A549 (cell line): Measurements from ENCODE around the gene DCLRE1B. TPM values are rescaled to one million over a fixed set of nuclear protein-coding genes. Genes with fewer than 3 reads are reported as not detected.

Experiments used
- ATAC-seq, 2 experiments: fragments of 200-7000 bp in 1 of 2; fragments of >200 bp in 1 of 2; cut with Nextera tagmentation in 1 of 2; cut with Tn5 transposase in 1 of 2; 3 replicates each; pipeline versions ENCODE4 v1.8.0 to v1.9.1; 2018 to 2020; ENCODE audit warnings: mild to moderate bottlenecking in 1 of 2, moderate library complexity in 1 of 2
- CTCF ChIA-PET: fragments of 300-600 bp; sonication (Branson Sonifier 250); formaldehyde crosslinking; extraction: SDS; loops from one replicate; lab custom pipeline; 2021; ENCODE audit warnings: antibody characterized with exemption, inconsistent platforms; lab: Yijun Ruan, JAX
- POLR2A ChIA-PET: fragments of 350-600 bp; formaldehyde crosslinking; extraction: SDS; loops from one replicate; lab custom pipeline; 2021; ENCODE audit warnings: antibody characterized with exemption, inconsistent platforms; lab: Yijun Ruan, JAX
- DNase-seq, 2 experiments: peaks; one replicate each; pipeline versions ENCODE4 v3.0.0 to v3.0.0-alpha.2; 2011 to 2016; ENCODE audit warnings: low read depth in 1 of 2, low spot score in 1 of 2
- FAIRE-seq: peaks from 2 replicates; lab custom pipeline; 2011; peaks lifted over from hg19 to GRCh38; lab: Jason Lieb, UNC
- H3K27ac ChIP-seq, 2 experiments: fragments of >200 bp; sonication (Bioruptor Twin); formaldehyde crosslinking; 3 replicates each; pipeline ENCODE4 v1.5.1; 2016 to 2017
- H3K4me1 ChIP-seq: fragments of >200 bp; sonication (Bioruptor Twin); formaldehyde crosslinking; 3 replicates; pipeline ENCODE4 v1.6.1; 2016
- H3K4me2 ChIP-seq: fragments of >200 bp; sonication (Bioruptor Twin); formaldehyde crosslinking; 3 replicates; pipeline ENCODE4 v1.6.1; 2016
- H3K4me3 ChIP-seq: fragments of >200 bp; sonication (Bioruptor Twin); formaldehyde crosslinking; 3 replicates; pipeline ENCODE4 v1.5.1; 2016
- H3K9me3 ChIP-seq: fragments of >200 bp; sonication (Bioruptor Twin); formaldehyde crosslinking; 3 replicates; pipeline ENCODE4 v1.6.1; 2016
- CBX2 ChIP-seq: fragments of 200-600 bp; sonication (generic); IDR thresholded peaks from 2 replicates; pipeline ENCODE4 v1.6.1; 2016; ENCODE audit warnings: low read depth, mild to moderate bottlenecking, borderline replicate concordance
- CEBPB ChIP-seq, 2 experiments: fragments of >200 bp in 1 of 2; sonication (Bioruptor Twin) in 1 of 2; formaldehyde crosslinking in 1 of 2; IDR thresholded peaks; 2 replicates each; pipeline ENCODE4 v1.6.1; 2012 to 2016
- CHD4 ChIP-seq: fragments of 200-600 bp; sonication (generic); IDR thresholded peaks from 2 replicates; pipeline ENCODE4 v1.6.1; 2016; ENCODE audit warnings: antibody characterized with exemption, mild to moderate bottlenecking, borderline replicate concordance
- ESRRA ChIP-seq: fragments of 150-350 bp; IDR thresholded peaks from 2 replicates; pipeline ENCODE4 v1.6.1; 2014; ENCODE audit warnings: mild to moderate bottlenecking, low read length, borderline replicate concordance
- FOSB ChIP-seq: fragments of 250-450 bp; sonication (Bioruptor Pico); IDR thresholded peaks from 2 replicates; pipeline ENCODE4 v1.5.0; 2020; ENCODE audit warnings: mild to moderate bottlenecking, moderate library complexity
- HEYL ChIP-seq: fragments of 250-450 bp; sonication (Bioruptor Pico); IDR thresholded peaks from 2 replicates; pipeline ENCODE4 v1.8.0; 2021; ENCODE audit warnings: mild to moderate bottlenecking, moderate library complexity
- JUN ChIP-seq, 2 experiments: fragments of >200 bp; sonication (Bioruptor Twin); formaldehyde crosslinking; IDR thresholded peaks; 2 replicates in 1 of 2; 3 replicates in 1 of 2; pipeline ENCODE4 v1.6.1; 2016 to 2017
- MAZ ChIP-seq: fragments of 150-350 bp; IDR thresholded peaks from 2 replicates; pipeline ENCODE4 v1.6.1; 2014; ENCODE audit warnings: antibody characterized with exemption, low read depth, low read length, borderline replicate concordance
- MYC ChIP-seq: IDR thresholded peaks from 2 replicates; pipeline ENCODE4 v1.6.1; 2012; ENCODE audit warnings: mild to moderate bottlenecking, inconsistent platforms, low read length, improper control_type of control experiment, borderline replicate concordance
- NPAS2 ChIP-seq: fragments of 250-450 bp; sonication (Bioruptor Pico); IDR thresholded peaks from 2 replicates; pipeline ENCODE4 v1.8.0; 2022; ENCODE audit warnings: mild to moderate bottlenecking, moderate library complexity, borderline replicate concordance
- POLR2A ChIP-seq: IDR thresholded peaks from 2 replicates; pipeline ENCODE4 v1.6.1; 2012; ENCODE audit warnings: mild to moderate bottlenecking, low read length
- RCOR1 ChIP-seq: fragments of 150-350 bp; IDR thresholded peaks from 2 replicates; pipeline ENCODE4 v1.6.1; 2014; ENCODE audit warnings: antibody characterized with exemption, low read length, low read depth
- RNF2 ChIP-seq: fragments of 200-600 bp; sonication (generic); IDR thresholded peaks from 2 replicates; pipeline ENCODE4 v1.6.1; 2016; ENCODE audit warnings: low read depth, mild to moderate bottlenecking, antibody characterized with exemption, moderate library complexity, borderline replicate concordance
- SMC3 ChIP-seq: fragments of >200 bp; sonication (Bioruptor Twin); formaldehyde crosslinking; IDR thresholded peaks from 3 replicates; pipeline ENCODE4 v1.6.1; 2018; ENCODE audit warnings: inconsistent platforms
- ZC3H11A ChIP-seq: fragments of 450-650 bp; IDR thresholded peaks from 2 replicates; pipeline ENCODE4 v1.6.1; 2014; ENCODE audit warnings: antibody characterized with exemption, mild to moderate bottlenecking
- ZFP36 ChIP-seq: fragments of 450-650 bp; IDR thresholded peaks from 2 replicates; pipeline ENCODE4 v1.6.1; 2014; ENCODE audit warnings: borderline replicate concordance; ENCODE audit not compliant: partially characterized antibody
- WGBS: methylation state at CpG from one replicate; pipeline ENCODE4 v1.1.6; 2017; ENCODE audit errors: missing lambda C conversion rate; 5-methylcytosine and 5-hydroxymethylcytosine counted together
- polyA plus RNA-seq, 4 experiments: library from polyadenylated mRNA; depleted of rRNA in 3 of 4; stranded (reverse); fragments of >200 nt; fragmentation: RNase III in 1 of 4; extraction: RNeasy Plus Mini Kit Qiagen cat#74134 plus additional on column Dnase treatment in 1 of 4; gene quantifications; 2 replicates in 3 of 4; 3 replicates in 1 of 4; pipeline ENCODE4 v1.2.3, GENCODE V29; 2011 to 2017
- TF ChIP-seq, protein P1 (sequence below): fragments of 450-650 bp; IDR thresholded peaks from 2 replicates; pipeline ENCODE4 v1.6.1; 2014; ENCODE audit warnings: antibody characterized with exemption
- TF ChIP-seq, protein P2 (sequence below): fragments of 200-600 bp; sonication (generic); IDR thresholded peaks from 2 replicates; pipeline ENCODE4 v1.6.1; 2016; ENCODE audit warnings: antibody characterized with exemption, mild to moderate bottlenecking, moderate library complexity
- TF ChIP-seq, protein P3 (sequence below): fragments of >200 bp; sonication (Bioruptor Twin); formaldehyde crosslinking; IDR thresholded peaks from 3 replicates; pipeline ENCODE4 v1.5.1; 2016
- TF ChIP-seq, protein P4 (sequence below): fragments of >200 bp; sonication (Bioruptor Twin); formaldehyde crosslinking; IDR thresholded peaks from 3 replicates; pipeline ENCODE4 v1.6.1; 2016

The DCLRE1B gene
- polyA plus RNA-seq, 2 of the 4 experiments (the other 2 are of a cell fraction), result 4.8 to 5.7 TPM

DNA sequence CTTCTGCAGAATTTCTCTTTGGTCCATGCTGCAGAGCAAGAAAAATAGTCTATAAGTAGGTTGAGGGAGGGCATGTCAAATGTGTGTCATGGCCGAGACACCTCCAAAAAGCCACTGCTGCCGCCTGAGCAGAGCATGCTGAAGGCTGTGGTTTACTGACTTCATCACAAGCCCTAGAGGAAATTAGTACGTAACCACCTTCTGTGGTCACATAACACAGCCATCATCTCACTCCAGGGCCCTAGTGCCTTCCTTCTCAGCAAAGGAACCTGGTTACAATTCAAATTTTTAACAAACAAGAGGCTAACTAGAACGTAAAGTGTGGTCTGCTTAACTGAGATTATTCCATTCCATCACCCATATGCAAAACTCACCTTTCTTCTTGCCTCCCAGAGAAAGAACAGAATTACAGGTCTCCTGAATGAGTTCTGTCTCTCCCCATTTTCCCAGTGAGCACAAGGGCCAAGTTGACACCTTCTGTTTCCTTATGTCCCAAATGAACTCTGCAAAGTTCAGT lies 33.5 kb upstream of the DCLRE1B start, which contains the start of gene PTPN22 (continued):
- TF ChIP-seq, protein P1, sequence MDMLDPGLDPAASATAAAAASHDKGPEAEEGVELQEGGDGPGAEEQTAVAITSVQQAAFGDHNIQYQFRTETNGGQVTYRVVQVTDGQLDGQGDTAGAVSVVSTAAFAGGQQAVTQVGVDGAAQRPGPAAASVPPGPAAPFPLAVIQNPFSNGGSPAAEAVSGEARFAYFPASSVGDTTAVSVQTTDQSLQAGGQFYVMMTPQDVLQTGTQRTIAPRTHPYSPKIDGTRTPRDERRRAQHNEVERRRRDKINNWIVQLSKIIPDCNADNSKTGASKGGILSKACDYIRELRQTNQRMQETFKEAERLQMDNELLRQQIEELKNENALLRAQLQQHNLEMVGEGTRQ, result no peak
- no peak for TF ChIP-seq CHD4
- TF ChIP-seq, all 56 proteins: peak for 0

DNA sequence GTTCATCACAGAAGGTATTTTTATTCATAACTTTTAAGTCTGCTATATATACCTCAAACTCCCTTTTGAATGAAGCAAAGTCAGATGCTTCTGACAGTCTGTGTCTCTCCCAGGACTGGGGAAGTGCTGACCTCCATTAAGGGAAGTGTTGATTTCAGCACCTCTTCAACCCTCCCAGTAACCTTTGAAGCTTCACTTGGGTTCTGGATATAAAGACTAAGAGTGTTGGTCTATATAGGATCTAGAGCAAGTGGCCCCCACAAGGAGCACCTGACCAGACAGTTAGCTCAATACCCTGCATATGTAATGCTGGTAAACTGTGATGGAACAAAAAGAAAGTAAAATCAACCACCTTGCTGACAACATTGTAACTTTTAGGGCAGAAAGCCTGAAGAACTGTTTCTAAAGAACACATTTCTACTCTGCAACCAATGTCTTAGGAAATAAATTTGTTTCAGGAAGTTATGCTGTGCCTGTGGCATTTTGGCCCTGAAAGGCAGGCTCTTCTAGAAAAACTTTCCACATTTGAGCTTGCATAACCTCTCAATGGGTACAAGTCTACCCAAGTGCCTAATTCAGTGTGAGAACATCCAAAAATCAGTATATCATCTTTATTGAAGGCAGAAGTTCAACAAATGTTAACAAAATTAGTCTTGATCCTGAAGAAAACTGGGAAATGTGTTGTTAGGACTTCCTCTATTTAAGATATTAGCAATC lies 32.7 kb upstream of the DCLRE1B start:
- ChIA-PET CTCF (no interaction called here), POLR2A (no interaction called here)
- H3K4me3 ChIP-seq, result no peak overlapping the region
- TF ChIP-seq, protein P2, sequence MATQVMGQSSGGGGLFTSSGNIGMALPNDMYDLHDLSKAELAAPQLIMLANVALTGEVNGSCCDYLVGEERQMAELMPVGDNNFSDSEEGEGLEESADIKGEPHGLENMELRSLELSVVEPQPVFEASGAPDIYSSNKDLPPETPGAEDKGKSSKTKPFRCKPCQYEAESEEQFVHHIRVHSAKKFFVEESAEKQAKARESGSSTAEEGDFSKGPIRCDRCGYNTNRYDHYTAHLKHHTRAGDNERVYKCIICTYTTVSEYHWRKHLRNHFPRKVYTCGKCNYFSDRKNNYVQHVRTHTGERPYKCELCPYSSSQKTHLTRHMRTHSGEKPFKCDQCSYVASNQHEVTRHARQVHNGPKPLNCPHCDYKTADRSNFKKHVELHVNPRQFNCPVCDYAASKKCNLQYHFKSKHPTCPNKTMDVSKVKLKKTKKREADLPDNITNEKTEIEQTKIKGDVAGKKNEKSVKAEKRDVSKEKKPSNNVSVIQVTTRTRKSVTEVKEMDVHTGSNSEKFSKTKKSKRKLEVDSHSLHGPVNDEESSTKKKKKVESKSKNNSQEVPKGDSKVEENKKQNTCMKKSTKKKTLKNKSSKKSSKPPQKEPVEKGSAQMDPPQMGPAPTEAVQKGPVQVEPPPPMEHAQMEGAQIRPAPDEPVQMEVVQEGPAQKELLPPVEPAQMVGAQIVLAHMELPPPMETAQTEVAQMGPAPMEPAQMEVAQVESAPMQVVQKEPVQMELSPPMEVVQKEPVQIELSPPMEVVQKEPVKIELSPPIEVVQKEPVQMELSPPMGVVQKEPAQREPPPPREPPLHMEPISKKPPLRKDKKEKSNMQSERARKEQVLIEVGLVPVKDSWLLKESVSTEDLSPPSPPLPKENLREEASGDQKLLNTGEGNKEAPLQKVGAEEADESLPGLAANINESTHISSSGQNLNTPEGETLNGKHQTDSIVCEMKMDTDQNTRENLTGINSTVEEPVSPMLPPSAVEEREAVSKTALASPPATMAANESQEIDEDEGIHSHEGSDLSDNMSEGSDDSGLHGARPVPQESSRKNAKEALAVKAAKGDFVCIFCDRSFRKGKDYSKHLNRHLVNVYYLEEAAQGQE, result no peak
- no peak for TF ChIP-seq CBX2
- no peak for TF ChIP-seq POLR2A
- TF ChIP-seq NPAS2 (CRISPR knock-in tag), result no peak
- no peak for TF ChIP-seq ZC3H11A
- no peak for TF ChIP-seq MAZ
- TF ChIP-seq CEBPB (IDR thresholded peaks at IDR 0.05), result no peak
- no peak for TF ChIP-seq MYC
- no peak for TF ChIP-seq RCOR1
- no peak overlapping the region for H3K27ac ChIP-seq
- no peak overlapping the region for H3K4me2 ChIP-seq
- no peak for FAIRE-seq
- no peak for DNase-seq
- no peaks in the 10 kb centered on the region for H3K4me1 ChIP-seq
- ATAC-seq, result no peak
- no peaks in the 10 kb centered on the region for H3K9me3 ChIP-seq

DNA sequence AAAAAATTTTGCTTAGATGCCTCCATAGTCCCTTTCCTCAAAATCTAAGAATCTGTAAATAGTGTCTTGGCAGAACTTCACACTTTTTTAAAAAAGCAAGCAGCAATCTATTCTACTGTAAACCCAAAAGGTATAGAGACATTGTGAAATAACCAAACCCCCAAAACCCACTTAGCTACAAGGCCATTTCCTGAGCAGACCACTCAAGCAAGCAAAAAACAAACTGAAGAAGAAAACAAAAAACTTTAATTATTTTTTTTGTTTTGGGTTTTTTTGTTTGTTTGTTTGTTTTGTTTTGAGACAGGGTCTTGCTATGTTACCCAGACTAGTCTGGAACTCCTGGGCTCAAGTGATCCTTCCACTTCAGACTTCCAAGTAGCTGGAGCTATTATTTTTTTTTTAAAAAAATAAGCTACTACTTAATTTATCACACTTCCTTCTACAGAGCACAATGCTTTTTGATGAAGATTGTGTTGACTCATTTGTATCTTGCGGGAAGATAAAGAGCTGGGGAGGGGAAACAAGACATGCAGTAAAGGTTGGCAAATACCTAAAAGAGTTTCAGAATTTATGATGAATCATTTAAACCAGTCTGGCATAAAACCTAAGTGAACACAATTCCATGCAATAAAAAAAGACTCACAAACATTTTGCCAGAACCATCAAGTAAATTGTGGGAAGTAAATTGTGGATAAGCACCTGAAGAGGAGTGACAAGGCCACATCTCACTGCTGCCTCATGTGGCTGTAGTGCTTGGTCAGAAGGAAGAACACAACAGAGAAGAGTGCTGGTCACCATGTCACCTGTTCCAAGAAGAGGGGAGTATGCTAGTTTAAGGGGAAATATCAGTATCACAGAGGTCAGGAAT lies 30.9 kb upstream of the DCLRE1B start:
- Histone ChIP-seq H3K9me3 (no peaks in the 10 kb centered on the region), H3K27ac (no peak overlapping the region), H3K4me1 (no peaks in the 10 kb centered on the region), H3K4me2 (no peak overlapping the region), H3K4me3 (no peak overlapping the region)
- ChIA-PET CTCF (interaction anchor here (1.6 kb wide), 1 partner anchor 14 kb away, joined by 3 read pairs; no protein-coding TSS in a partner anchor), POLR2A (no interaction called here)
- ATAC-seq (peak; percentile 65 to 71; a peak in 3 of 6 replicates), FAIRE-seq (no peak), DNase-seq (peak in 1 of 2 experiments; percentile 33)
- WGBS, result 100% methylated on average over 1 of the region's 1 CpG
- TF ChIP-seq ZFP36 (no peak), ESRRA (no peak), FOSB (CRISPR knock-in tag) (no peak), HEYL (CRISPR knock-in tag) (no peak), SMC3 (no peak), JUN (IDR thresholded peaks at IDR 0.05) (no peak), RNF2 (no peak), MAZ (no peak), NPAS2 (CRISPR knock-in tag) (no peak)
- TF ChIP-seq, protein P3, sequence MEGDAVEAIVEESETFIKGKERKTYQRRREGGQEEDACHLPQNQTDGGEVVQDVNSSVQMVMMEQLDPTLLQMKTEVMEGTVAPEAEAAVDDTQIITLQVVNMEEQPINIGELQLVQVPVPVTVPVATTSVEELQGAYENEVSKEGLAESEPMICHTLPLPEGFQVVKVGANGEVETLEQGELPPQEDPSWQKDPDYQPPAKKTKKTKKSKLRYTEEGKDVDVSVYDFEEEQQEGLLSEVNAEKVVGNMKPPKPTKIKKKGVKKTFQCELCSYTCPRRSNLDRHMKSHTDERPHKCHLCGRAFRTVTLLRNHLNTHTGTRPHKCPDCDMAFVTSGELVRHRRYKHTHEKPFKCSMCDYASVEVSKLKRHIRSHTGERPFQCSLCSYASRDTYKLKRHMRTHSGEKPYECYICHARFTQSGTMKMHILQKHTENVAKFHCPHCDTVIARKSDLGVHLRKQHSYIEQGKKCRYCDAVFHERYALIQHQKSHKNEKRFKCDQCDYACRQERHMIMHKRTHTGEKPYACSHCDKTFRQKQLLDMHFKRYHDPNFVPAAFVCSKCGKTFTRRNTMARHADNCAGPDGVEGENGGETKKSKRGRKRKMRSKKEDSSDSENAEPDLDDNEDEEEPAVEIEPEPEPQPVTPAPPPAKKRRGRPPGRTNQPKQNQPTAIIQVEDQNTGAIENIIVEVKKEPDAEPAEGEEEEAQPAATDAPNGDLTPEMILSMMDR, result no peak
- TF ChIP-seq, protein P4, sequence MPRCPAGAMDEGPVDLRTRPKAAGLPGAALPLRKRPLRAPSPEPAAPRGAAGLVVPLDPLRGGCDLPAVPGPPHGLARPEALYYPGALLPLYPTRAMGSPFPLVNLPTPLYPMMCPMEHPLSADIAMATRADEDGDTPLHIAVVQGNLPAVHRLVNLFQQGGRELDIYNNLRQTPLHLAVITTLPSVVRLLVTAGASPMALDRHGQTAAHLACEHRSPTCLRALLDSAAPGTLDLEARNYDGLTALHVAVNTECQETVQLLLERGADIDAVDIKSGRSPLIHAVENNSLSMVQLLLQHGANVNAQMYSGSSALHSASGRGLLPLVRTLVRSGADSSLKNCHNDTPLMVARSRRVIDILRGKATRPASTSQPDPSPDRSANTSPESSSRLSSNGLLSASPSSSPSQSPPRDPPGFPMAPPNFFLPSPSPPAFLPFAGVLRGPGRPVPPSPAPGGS, result no peak
